Natural killer cell (primary cell): Measurements from ENCODE around the gene CERS5. TPM values are rescaled to one million over a fixed set of nuclear protein-coding genes. Genes with fewer than 3 reads are reported as not detected.

Experiments used
- ATAC-seq, 3 donors: fragments of 150-1000 bp in 2 of 3; fragments of 200-7000 bp in 1 of 3; cut with Tn5 transposase; 1 replicate in 1 of 3; 2 replicates in 2 of 3; pipeline ENCODE4 v1.10.0; 2021; ENCODE audit warnings: mild to moderate bottlenecking in 2 of 3, moderate library complexity in 2 of 3
- DNase-seq, 2 donors: peaks; one replicate each; pipeline versions ENCODE4 v3.0.0 to v3.0.0-alpha.2; 2013 to 2021; ENCODE audit warnings: mixed read lengths in 1 of 2
- H3K27ac ChIP-seq: one replicate; pipeline ENCODE4 v1.5.1; 2013; ENCODE audit warnings: mild to moderate bottlenecking, low read length
- H3K27me3 ChIP-seq: one replicate; pipeline ENCODE4 v1.6.1; 2013; ENCODE audit warnings: low read length; ENCODE audit not compliant: control insufficient read depth, insufficient read depth
- H3K36me3 ChIP-seq: one replicate; pipeline ENCODE4 v1.6.1; 2013; ENCODE audit warnings: low read length; ENCODE audit not compliant: control insufficient read depth, insufficient read depth
- H3K4me1 ChIP-seq: one replicate; pipeline ENCODE4 v1.6.1; 2013; ENCODE audit warnings: low read length; ENCODE audit not compliant: control insufficient read depth, insufficient read depth
- H3K4me3 ChIP-seq: one replicate; pipeline ENCODE4 v1.5.1; 2013; ENCODE audit warnings: low read length
- H3K9me3 ChIP-seq: one replicate; pipeline ENCODE4 v1.6.1; 2013; ENCODE audit warnings: low read length; ENCODE audit not compliant: control insufficient read depth, insufficient read depth
- H3K27ac Mint-ChIP-seq, 2 donors: one replicate each; pipeline ENCODE4 v1.8.0; 2022; ENCODE audit warnings: mild to moderate bottlenecking in 2 of 2, mixed read lengths in 2 of 2, moderate library complexity in 1 of 2
- H3K27me3 Mint-ChIP-seq, 2 donors: one replicate each; pipeline ENCODE4 v1.8.0; 2022; ENCODE audit warnings: low read depth in 2 of 2, mixed read lengths in 2 of 2
- H3K36me3 Mint-ChIP-seq: one replicate; pipeline ENCODE4 v1.8.0; 2022; ENCODE audit warnings: mixed read lengths
- H3K4me1 Mint-ChIP-seq, 2 donors: one replicate each; pipeline ENCODE4 v1.8.0; 2022; ENCODE audit warnings: mixed read lengths in 2 of 2
- H3K4me3 Mint-ChIP-seq: one replicate; pipeline ENCODE4 v1.8.0; 2022; ENCODE audit warnings: mild to moderate bottlenecking, moderate library complexity, mixed read lengths
- H3K9me3 Mint-ChIP-seq, 2 donors: one replicate each; pipeline ENCODE4 v1.8.0; 2022; ENCODE audit warnings: mixed read lengths in 2 of 2
- CTCF ChIP-seq: fragments of 200-600 bp; IDR thresholded peaks from one replicate; pipeline ENCODE4 v1.8.0; 2022; ENCODE audit warnings: antibody characterized with exemption
- WGBS: methylation state at CpG from one replicate; pipeline ENCODE4 v1.1.7; 2013; ENCODE audit warnings: missing lambda C conversion rate; ENCODE audit not compliant: insufficient coverage; 5-methylcytosine and 5-hydroxymethylcytosine counted together
- intact Hi-C: fragments of 100-400 bp; cut with micrococcal nuclease; formaldehyde crosslinking; loops from one replicate; pipeline ENCODE4 v1.14.2; 2022
- total RNA-seq, 4 donors: library from RNA; stranded (reverse); fragments of 120-200 nt in 1 of 4; gene quantifications; one replicate each; pipeline versions ENCODE4 v1.2.3 to v1.2.4, GENCODE V29; 2013 to 2022

Gene CERS5
- total RNA-seq, 3 donors from 2014 or later (not counting 1 experiment from before 2014, with no cell fraction given) = 69.9 to 81.2 (median 75.8) TPM

- Mint-ChIP-seq H3K36me3 (peaks cover 6% of the 10 kb centered on the region), H3K4me3 (no peak overlapping the region), H3K9me3 (no peaks in the 10 kb centered on the region), H3K27ac (peak overlapping the region; percentile 65 to 71), H3K27me3 (no peaks in the 10 kb centered on the region), H3K4me1 (peaks cover 28 to 38% of the 10 kb centered on the region in 2 donors)
- DNase-seq (peak in 1 of 2 donors; percentile 79), ATAC-seq (peak; percentile 25 to 54 (median 34))
- no peaks in the 10 kb centered on the region for H3K27me3 ChIP-seq
- intact Hi-C loops = loop anchor here (1.0 to 10.0 kb wide), 2 partner anchors 79 to 226 kb away; partner anchors contain the start of gene CERS5
- H3K9me3 ChIP-seq = no peaks in the 10 kb centered on the region
- peaks cover 41% of the 10 kb centered on the region for H3K36me3 ChIP-seq
- no peak overlapping the region for H3K4me3 ChIP-seq
- peak; percentile 82 for TF ChIP-seq CTCF
- H3K27ac ChIP-seq = no peak overlapping the region
- WGBS = 40% methylated on average over 3 of the region's 3 CpGs
- peaks cover 13% of the 10 kb centered on the region for H3K4me1 ChIP-seq
These were observed 78.4 kb downstream of the CERS5 start for GRCh38 chr12:50088577-50089335.

GRCh38 chr12:50087995-50088394 is 79.2 kb downstream of the CERS5 start:
- H3K9me3 Mint-ChIP-seq = no peaks in the 10 kb centered on the region
- TF ChIP-seq CTCF = no peak
- H3K27me3 Mint-ChIP-seq = no peaks in the 10 kb centered on the region
- H3K36me3 ChIP-seq = peaks cover 34% of the 10 kb centered on the region
- ATAC-seq (no peak), DNase-seq (no peak)
- intact Hi-C loops = loop anchor here (1.0 to 10.0 kb wide), 2 partner anchors 79 to 227 kb away; partner anchors contain the start of gene CERS5
- H3K27me3 ChIP-seq = no peaks in the 10 kb centered on the region
- H3K27ac ChIP-seq = no peak overlapping the region
- H3K4me3 Mint-ChIP-seq = peak overlapping the region; percentile 13
- no peak overlapping the region for H3K4me3 ChIP-seq
- no peaks in the 10 kb centered on the region for H3K9me3 ChIP-seq
- peak overlapping the region; percentile 65 to 71 for H3K27ac Mint-ChIP-seq
- peaks cover 33 to 38% of the 10 kb centered on the region in 2 donors for H3K4me1 Mint-ChIP-seq
- WGBS = 89% methylated on average over 3 of the region's 3 CpGs
- H3K4me1 ChIP-seq = peaks cover 13% of the 10 kb centered on the region
- H3K36me3 Mint-ChIP-seq = peaks cover 6% of the 10 kb centered on the region

GRCh38 chr12:50087151-50087550 is 80.0 kb downstream of the CERS5 start:
- H3K27ac Mint-ChIP-seq = peak overlapping the region; percentile 89 to 94
- WGBS = 98% methylated on average over 9 of the region's 9 CpGs
- TF ChIP-seq CTCF = no peak

More at GRCh38 chr12:50087151-50087550, 80.0 kb downstream of the CERS5 start:
- no peak overlapping the region for H3K27ac ChIP-seq
- Mint-ChIP-seq H3K27me3 (no peaks in the 10 kb centered on the region), H3K36me3 (peaks cover 6% of the 10 kb centered on the region), H3K4me3 (peak overlapping the region; percentile 47), H3K4me1 (peaks cover 33 to 38% of the 10 kb centered on the region in 2 donors), H3K9me3 (no peaks in the 10 kb centered on the region)
- no peaks in the 10 kb centered on the region for H3K9me3 ChIP-seq
- DNase-seq (no peak), ATAC-seq (no peak)
- no peaks in the 10 kb centered on the region for H3K27me3 ChIP-seq
- H3K4me3 ChIP-seq = no peak overlapping the region
- H3K36me3 ChIP-seq = peaks cover 30% of the 10 kb centered on the region
- H3K4me1 ChIP-seq = peaks cover 13% of the 10 kb centered on the region
- intact Hi-C loops = loop anchor here (10.0 kb wide), 1 partner anchor 228 kb away; no protein-coding TSS in a partner anchor
